HG03108 (cell line): ENCODE measurements around the gene CCPG1.
"Not testable (repeated sequence)": the region's sequence is repeated elsewhere in the genome, so short reads cannot be mapped to it uniquely, and the experiment has no call there.

Source experiments
- ATAC-seq: cut with Tn5 transposase; IDR thresholded peaks from one replicate; pipeline ENCODE4 v1.9.1; 2021; ENCODE audit warnings: moderate library complexity; ENCODE audit not compliant: unreplicated experiment

The CCPG1 gene, protein sequence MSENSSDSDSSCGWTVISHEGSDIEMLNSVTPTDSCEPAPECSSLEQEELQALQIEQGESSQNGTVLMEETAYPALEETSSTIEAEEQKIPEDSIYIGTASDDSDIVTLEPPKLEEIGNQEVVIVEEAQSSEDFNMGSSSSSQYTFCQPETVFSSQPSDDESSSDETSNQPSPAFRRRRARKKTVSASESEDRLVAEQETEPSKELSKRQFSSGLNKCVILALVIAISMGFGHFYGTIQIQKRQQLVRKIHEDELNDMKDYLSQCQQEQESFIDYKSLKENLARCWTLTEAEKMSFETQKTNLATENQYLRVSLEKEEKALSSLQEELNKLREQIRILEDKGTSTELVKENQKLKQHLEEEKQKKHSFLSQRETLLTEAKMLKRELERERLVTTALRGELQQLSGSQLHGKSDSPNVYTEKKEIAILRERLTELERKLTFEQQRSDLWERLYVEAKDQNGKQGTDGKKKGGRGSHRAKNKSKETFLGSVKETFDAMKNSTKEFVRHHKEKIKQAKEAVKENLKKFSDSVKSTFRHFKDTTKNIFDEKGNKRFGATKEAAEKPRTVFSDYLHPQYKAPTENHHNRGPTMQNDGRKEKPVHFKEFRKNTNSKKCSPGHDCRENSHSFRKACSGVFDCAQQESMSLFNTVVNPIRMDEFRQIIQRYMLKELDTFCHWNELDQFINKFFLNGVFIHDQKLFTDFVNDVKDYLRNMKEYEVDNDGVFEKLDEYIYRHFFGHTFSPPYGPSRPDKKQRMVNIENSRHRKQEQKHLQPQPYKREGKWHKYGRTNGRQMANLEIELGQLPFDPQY

DNA sequence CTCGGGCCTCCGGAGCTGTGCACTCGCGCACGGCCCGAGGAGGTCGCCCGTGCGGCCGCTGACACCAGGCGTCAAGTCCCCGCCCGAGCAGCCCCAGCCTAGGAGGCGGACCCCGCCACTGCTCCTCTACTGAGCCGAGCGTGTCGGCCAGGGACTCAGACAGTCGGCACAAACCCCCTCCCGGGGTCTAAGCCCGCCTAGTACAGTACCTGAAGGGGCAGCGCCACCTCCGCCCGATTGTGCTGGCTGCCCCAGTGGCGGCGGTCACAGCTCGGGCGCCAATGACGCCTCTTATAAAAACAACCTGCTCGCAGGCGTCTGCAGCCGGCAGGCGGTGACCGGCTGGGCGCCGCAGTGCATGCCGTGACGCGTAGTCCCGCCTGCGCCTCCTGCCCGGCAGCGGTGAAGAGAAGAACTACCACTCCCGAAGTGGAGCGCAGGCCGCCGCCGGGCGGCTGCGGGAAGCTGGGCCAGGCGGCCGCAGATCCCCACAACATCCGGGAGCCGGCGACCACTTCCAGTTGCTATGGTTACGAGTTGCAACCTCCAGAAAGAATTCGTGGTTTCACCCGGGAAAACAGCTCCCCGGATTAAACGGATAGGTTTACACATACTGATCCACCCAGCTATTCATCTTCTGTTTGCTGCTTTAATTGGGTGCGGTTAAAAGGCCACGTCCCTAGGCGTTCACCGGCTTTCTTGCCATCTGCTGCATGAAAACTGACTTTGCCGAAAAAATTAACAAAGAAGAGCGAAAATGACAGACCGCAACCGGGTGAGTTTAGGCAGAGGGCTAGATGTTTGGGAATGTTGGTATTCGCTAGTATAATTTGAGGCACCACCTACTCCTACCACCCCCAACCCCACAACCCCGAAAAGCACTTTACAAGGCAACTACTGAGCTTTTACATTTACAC lies at the start of gene CCPG1, which contains the start of gene PIERCE2:
TSS of gene CCPG1 (minus strand) at position 348 of the 917 bp plus-strand sequence. CDS start 18,935 bp downstream, outside the sequence.
TSS of gene PIERCE2 (plus strand) at position 484 of the 917 bp plus-strand sequence. CDS start at position 758, 274 bp downstream.
- ATAC-seq, result peak; percentile 93

DNA sequence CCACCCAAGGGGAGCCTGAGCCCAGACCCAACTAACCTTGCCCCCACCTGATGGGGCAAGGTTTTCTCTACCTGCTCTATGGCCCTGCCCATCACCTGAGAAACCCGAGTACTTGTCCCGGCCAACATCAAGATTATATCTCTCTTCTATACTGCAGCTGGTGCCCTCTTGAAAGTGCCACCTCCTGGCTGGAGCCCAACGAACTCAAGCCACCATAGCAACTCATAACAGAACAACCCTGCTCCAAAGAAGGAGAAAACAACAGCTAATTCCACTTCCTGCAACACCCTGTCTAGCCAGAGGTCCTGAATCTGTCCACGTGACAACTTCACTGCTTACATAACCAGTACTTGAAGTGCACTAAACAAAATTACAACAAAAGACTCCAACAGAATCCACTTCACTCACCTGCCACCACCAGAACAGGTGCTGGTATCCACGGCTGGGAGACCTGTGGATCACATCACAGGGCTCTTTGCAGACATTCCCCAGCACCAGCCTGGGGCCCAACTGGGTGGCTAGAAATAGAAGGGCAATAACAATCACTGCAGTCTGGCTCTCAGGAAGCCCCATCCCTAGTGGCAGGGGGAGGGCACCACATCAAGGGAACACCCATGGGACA lies 49.4 kb upstream of the CCPG1 start:
- ATAC-seq, result no peak

DNA sequence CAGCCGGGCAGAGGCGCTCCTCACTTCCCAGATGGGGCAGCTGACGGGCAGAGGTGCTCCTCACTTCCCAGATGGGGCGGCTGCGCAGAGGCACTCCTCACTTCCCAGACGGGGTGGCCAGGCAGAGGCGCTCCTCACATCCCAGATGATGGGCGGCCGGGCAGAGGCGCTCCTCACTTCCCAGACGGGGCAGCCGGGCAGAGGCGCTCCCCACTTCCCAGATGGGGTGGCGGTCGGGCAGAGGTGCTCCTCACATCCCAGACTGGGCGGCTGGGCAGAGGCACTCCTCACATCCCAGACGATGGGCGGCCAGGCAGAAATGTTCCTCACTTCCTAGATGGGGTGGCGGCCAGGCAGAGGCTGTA lies 38.9 kb upstream of the CCPG1 start:
- ATAC-seq, result not testable (repeated sequence)

DNA sequence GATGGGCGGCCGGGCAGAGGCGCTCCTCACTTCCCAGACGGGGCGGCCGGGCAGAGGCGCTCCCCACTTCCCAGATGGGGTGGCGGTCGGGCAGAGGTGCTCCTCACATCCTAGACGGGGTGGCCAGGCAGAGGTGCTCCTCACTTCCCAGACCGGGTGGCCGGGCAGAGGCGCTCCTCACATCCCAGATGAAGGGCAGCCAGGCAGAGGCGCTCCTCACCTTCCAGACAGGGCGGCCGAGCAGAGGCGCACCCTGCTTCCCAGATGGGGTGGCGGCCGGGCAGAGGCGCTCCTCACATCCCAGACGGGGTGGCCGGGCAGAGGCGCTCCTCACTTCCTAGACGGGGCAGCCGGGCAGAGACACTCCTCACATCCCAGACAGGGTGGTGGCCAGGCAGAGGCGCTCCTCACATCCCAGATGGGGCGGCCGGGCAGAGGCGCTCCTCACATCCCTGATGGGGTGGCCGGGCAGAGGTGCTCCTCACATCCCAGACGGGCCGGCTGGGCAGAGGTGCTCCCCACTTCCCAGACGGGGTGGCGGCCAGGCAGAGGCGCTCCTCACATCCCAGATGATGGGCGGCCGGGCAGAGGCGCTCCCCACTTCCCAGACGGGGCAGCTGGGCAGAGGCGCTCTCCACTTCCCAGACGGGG lies 38.3 kb upstream of the CCPG1 start:
- not testable (repeated sequence) for ATAC-seq

DNA sequence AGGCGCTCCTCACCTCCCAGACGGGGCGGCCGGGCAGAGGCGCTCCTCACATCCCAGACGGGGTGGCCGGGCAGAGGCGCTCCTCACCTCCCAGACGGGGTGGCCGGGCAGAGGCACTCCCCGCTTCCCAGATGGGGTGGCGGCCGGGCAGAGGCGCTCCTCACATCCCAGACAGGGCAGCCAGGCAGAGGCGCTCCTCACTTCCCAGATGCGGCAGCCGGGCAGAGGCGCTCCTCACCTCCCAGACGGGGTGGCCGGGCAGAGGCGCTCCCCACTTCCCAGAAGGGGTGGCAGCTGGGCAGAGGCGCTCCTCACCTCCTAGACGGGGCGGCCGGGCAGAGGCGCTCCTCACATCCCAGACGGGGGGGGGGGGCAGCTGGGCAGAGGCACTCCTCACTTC lies 37.8 kb upstream of the CCPG1 start:
- ATAC-seq, result not testable (repeated sequence)

DNA sequence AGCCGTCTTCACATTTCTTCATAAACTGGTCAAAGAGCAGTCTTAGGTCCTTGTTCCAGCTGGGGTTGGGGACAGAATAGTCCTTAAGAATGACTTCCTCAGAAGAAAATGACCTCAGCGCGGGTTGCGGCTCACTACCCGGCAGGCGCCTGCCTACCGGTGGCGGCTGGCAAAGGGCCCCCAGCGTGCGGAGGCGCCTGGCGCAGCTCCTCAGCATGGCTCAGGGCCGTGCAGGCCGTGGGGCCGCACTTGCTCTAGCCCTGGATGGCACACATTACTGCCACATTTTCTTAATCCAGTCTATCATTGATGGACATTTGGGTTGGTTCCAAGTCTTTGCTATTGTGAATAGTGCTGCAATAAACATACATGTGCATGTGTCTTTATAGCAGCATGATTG lies 35.0 kb upstream of the CCPG1 start:
- not testable (repeated sequence) for ATAC-seq

DNA sequence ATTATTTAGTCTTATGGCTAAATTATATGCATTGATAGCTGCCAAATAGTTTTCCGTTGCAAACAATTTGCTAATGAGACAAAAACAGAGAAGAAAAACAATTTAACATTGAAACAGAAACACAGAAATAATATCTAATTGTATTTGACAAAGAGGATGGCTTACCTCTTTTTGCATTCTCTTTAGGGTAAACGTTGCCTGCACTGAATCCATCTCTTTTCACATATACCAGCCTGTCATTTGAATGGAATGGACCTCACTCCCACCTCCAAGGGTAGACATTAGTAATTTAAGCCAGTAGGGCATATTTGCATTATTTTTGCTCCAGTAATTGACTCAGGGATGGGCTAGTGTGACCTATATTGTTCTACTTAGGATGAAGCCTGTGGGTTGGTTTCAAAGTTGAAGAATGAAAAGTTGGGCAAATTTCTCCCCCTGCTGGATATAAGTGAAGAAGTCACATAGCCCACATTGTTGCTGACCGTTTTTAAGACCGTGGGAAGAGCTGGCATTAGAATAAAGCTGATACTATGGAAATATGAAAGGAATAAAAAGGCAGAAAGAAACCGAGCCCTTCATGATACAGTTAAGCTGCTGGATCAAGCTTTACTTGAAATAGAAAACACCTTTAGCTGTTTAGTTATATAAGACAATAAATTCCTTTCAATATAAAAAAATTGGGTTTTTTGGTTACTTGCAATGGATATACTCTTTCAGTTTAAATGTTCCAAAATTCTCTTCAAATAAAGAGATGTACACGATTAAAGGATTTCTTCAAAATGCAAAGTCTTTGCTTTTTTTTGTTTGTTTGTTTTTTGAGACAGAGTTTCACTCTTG lies 27.0 kb upstream of the CCPG1 start:
- ATAC-seq, result no peak

DNA sequence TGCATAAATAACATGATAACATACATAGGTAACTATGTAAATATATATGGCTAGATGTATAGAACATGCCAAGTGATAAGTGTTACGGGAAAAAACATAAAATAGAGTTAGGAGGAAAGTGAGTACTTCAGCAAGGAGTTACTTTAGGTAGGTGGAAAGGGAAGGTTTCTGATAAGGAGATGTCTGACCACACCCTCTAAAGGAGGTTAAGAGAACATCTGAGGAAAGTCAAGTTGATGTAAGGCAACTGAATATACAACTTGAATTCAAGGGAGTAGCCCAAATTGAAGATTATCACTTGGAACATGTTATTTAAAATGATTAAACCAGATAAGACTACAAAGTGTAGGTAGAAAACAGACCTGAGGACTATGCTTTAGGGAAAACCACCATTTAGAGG lies 13.9 kb upstream of the CCPG1 start:
- no peak for ATAC-seq

DNA sequence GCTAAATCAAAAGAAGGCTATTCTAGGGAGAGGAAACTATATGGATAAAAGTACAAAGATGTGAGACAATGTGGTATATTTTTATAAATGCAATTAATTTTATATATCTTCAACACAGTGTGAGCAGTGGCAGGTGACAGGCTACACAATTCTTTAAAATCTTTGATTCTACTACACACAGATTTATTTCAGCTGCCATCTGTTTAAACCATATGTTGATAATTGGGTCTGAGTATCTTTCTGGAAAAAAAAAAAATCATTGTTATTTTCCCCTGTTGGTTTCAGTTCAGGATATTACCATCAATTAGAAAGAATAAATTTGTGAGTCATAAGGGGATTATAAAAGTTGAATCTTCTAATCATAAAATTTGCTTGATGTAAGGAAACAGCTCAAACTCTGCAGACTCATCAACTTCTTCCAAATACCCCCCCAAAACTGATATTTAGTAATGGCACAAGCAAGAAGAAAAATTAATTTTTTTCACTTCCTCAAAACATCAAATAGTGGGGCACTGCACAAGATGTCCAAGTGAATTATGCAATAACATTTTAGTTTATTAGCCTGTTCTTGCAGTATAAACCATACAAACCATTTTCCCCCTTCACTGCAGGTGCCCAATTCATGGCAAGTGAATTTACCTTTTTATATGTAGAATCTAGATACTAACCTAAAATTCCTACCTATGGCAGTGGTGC lies 12.2 kb upstream of the CCPG1 start:
- ATAC-seq, result no peak

DNA sequence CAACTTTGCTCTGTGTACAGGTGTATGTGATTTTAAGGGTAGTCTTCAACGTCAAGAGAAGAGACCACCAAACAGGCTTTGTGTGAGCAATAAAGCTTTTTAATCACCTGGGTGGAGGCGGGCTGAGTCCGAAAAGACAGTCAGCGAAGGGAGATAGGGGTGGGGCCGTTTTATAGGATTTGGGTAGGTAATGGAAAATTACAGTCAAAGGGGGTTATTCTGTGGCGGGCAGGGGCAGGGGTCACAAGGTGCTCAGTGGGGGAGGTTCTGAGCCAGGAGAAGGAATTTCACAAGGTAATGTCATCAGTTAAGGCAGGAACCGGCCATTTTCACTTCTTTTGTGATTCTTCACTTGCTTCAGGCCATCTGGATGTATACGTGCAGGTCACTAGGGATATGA lies 9.5 kb upstream of the CCPG1 start:
- not testable (repeated sequence) for ATAC-seq

DNA sequence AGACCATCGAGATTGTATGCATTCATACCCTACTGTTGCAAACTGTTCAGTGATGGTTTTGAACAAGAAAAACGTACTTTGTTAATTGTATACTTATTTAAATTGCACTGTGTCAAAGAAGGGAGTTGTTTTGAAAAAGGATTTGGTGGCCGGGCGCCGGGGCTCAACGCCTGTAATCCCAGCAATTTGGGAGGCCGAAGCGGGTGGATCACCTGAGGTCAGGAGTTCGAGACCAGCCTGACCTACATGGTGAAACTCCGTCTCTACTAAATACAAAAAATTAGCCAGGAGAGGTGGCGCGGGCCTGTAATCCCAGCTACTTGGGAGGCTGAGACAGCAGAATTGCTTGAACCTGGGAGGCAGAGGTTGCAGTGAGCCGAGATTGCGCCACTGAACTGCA lies 817 bp upstream of the CCPG1 start:
- not testable (repeated sequence) for ATAC-seq

DNA sequence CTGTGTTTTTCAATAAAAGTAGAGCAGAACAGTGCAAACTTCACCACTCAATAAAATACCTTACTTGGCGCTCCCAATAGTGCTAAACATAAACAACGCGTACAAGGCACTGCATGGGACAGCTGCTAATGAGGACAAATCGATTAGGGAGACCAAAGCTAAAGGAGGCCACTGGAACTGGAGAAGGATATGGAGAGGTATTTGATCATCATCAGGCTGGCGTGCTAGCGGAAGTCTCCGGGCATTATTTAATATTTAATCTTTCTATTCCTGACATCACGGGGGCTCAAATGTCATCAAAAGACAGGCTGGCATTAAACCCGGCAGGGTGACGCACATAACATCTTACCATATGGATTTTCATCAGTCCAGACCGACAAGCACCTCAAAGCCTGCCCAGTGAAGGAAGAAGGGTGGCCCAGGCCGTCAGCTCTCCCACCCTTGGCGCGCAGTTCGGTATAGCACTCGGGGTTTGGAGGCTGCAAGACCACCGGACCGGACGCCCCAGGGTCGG lies 604 bp downstream of the CCPG1 start:
- no peak for ATAC-seq

DNA sequence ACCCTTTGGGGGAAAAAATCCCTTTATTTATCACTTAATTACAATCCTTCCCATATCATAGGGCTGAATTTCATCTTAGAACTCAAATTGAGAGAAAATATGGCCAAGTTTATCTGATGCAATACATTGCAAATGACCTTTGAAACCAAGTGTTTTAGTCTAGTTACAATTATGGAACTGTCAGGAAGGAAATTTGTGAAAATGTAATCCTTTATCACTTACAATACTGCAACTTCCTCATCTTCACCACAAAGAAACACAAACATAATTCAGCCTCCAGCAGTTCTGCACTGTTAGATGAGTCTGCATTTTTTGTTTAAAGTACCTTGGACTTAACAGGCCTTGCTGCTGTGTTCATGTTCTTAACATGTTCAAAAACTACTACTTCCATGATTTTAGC lies 4.6 kb downstream of the CCPG1 start:
- ATAC-seq, result no peak

DNA sequence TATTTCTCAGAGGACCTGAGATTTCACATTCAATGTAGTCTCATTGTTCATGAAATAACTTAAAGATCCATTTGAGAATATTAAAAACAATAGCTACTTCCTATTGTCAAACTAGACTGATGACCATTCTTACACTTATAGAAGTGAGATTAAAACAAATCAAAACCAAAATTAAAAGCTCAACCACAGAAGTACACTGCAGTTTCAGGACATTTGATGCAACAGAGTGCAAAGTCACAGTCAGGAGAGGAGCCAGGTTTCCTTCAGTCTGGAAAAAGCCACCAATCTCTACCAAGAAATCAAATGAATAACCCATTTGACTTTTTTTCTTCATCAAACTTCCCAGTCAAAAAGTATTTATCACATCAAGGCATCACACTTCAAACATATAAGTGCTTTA lies 5.5 kb downstream of the CCPG1 start:
- no peak for ATAC-seq

DNA sequence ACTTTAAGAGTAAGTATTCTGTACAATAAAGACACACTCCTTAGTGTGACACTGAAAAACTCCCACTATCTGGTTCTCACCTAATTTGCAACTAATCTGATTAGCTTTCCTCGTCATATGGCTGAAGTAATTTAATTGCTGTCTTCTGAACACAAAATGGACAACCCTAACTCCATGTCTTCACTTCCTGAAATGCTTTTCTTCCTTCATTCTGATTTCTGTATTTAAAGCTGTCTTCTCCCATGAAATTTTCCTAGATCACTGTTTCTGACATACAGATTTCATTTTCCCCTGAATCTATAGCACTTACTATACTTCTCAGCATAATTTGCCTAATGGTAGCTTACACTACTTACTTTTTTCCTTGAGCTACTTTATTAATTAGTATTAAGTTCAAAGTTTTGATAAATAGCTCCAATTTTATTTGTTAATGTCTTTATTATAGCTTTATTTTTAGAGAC lies 6.3 kb downstream of the CCPG1 start:
- no peak for ATAC-seq

DNA sequence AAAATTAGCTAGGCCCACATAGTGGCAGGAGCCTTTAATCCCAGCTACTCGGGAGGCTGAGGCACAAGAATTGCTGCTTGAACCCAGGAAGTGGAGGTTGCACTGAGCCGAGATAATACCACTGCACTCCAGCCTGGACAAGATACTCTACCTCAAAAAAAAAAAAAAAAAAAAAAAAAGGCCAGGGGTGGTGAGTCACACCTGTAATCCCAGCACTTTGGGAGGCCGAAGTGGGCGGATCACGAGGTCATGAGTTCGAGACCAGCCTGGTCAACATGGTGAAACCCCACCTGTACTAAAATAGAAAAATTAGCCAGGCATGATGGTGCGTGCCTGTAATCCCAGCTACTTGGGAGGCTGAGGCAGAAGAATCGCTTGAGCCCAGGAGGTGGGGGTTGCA lies 8.1 kb downstream of the CCPG1 start:
- not testable (repeated sequence) for ATAC-seq

DNA sequence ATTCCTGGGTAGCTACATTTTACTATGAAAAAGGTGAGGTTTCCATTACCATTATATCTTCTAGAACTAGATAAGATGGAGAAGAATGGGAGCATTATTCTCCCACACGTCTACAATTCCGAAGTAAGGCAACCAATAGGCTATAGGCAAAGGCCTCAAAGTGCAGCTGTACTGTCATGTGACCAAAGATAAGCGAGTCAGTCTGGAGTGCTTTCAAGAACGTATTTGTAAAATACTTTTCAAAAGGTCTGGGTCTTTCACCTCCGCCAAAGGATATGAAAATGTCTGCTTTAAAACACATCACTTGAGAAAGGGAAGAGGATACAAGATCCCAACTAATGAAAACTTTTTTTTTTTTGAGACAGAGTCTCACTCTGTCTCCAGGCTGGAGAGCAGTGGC lies 9.9 kb downstream of the CCPG1 start:
- no peak for ATAC-seq

DNA sequence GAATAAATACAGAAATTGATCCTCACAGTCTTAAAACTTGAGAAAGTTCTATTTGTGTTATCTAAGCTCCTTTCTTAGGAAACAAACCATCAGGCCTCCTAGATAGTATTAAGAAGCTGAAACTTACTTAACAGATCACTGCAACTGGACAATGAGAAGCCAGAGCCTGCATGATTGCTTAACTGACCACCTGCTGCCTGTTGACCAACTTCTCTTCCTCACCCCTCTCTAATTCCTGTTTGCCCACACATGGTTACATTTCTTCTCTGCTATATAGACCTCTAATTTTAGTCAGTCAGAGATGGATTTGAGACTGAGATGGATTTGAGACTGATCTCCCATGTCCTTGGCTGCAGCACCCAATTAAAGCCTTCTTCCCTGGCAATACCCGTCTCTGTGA lies 13.5 kb downstream of the CCPG1 start:
- ATAC-seq, result no peak
